IPS-18a (cell line): ENCODE measurements around the gene GCFC2.

Experiments used
- H3K27ac ChIP-seq: one replicate; pipeline ENCODE4 v1.5.1; 2013; ENCODE audit warnings: low read length
- H3K27me3 ChIP-seq: one replicate; pipeline ENCODE4 v1.6.1; 2013; ENCODE audit warnings: mild to moderate bottlenecking, low read length; ENCODE audit not compliant: control insufficient read depth, insufficient read depth
- H3K36me3 ChIP-seq: one replicate; pipeline ENCODE4 v1.6.1; 2013; ENCODE audit warnings: low read depth, low read length; ENCODE audit not compliant: control insufficient read depth
- H3K4me1 ChIP-seq: one replicate; pipeline ENCODE4 v1.6.1; 2013; ENCODE audit warnings: low read depth, low read length; ENCODE audit not compliant: control insufficient read depth
- H3K4me3 ChIP-seq: one replicate; pipeline ENCODE4 v1.5.1; 2013; ENCODE audit warnings: low read length
- H3K9ac ChIP-seq: one replicate; pipeline ENCODE4 v1.6.1; 2013; ENCODE audit warnings: mild to moderate bottlenecking, low read length, moderate library complexity
- H3K9me3 ChIP-seq: one replicate; pipeline ENCODE4 v1.6.1; 2013; ENCODE audit warnings: low read depth, low read length; ENCODE audit not compliant: control insufficient read depth

GCFC2 gene

GRCh38 chr2:75646090-75646582 is 64.6 kb downstream of the GCFC2 start:
- Histone ChIP-seq H3K4me3 (peak overlapping the region; percentile 96), H3K36me3 (peaks cover 24% of the 10 kb centered on the region), H3K27ac (peak overlapping the region; percentile 77), H3K9ac (peak overlapping the region; percentile 96), H3K27me3 (no peaks in the 10 kb centered on the region), H3K9me3 (no peaks in the 10 kb centered on the region), H3K4me1 (peaks cover 4% of the 10 kb centered on the region)

GRCh38 chr2:75645643-75646042 is 65.1 kb downstream of the GCFC2 start:
- H3K27ac ChIP-seq = no peak overlapping the region
- peaks cover 4% of the 10 kb centered on the region for H3K4me1 ChIP-seq
- peaks cover 19% of the 10 kb centered on the region for H3K36me3 ChIP-seq
- no peaks in the 10 kb centered on the region for H3K27me3 ChIP-seq
- no peak overlapping the region for H3K4me3 ChIP-seq
- H3K9me3 ChIP-seq = no peaks in the 10 kb centered on the region
- no peak overlapping the region for H3K9ac ChIP-seq

DNA sequence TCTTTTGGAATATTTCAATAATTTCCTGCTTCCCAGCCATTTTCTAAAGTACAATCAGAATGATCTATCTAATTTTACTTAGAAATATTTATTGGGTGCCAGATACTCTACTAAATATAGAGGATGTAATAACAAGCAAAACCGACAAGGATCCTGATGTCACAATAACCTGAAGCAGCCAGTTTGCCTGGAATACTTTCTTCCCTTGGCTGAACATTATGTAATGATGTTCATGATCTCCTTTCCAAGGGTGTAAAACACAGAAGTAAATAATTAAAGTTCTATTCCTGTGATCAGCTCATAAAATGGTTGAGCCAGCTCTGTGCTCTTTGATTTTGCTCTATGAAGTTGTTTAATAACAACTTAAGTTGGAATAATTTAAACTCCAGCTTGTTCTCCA is 66.7 kb downstream of the GCFC2 start:
- Histone ChIP-seq H3K36me3 (peaks cover 4% of the 10 kb centered on the region), H3K4me3 (no peak overlapping the region), H3K9me3 (no peaks in the 10 kb centered on the region), H3K27ac (no peak overlapping the region), H3K4me1 (peaks cover 4% of the 10 kb centered on the region), H3K27me3 (no peaks in the 10 kb centered on the region), H3K9ac (no peak overlapping the region)

- no peak overlapping the region for H3K27ac ChIP-seq
- H3K36me3 ChIP-seq = no peaks in the 10 kb centered on the region
- H3K4me3 ChIP-seq = no peak overlapping the region
- no peak overlapping the region for H3K9ac ChIP-seq
- H3K9me3 ChIP-seq = no peaks in the 10 kb centered on the region
- no peaks in the 10 kb centered on the region for H3K4me1 ChIP-seq
- H3K27me3 ChIP-seq = no peaks in the 10 kb centered on the region
These were observed 69.1 kb downstream of the GCFC2 start for GRCh38 chr2:75641587-75641986.

- no peaks in the 10 kb centered on the region for H3K4me1 ChIP-seq
- no peak overlapping the region for H3K27ac ChIP-seq
- no peak overlapping the region for H3K9ac ChIP-seq
- no peaks in the 10 kb centered on the region for H3K36me3 ChIP-seq
- no peaks in the 10 kb centered on the region for H3K9me3 ChIP-seq
- H3K4me3 ChIP-seq = no peak overlapping the region
- no peaks in the 10 kb centered on the region for H3K27me3 ChIP-seq
These were observed 70.0 kb downstream of the GCFC2 start for GRCh38 chr2:75640621-75641121.

DNA sequence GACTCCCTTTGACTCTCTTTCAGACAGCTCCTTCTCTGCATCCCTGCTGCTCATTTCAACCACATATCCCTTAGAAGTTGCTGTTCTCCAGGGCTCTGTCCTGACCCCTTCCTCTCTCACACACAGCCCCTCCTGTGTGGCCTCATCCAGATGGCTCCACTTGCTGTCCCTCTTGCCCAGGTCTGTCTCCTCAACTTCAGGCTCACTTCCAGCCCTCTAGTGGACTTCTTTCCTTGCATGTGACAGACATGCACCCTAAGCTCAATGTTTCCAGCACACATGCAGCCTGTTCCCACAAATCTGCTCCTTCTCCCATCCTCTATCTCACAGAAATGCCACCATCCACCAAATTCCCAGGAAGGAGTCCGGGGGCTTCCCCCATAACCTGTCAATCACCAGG is 73.1 kb downstream of the GCFC2 start:
- no peaks in the 10 kb centered on the region for H3K36me3 ChIP-seq
- H3K27me3 ChIP-seq = no peaks in the 10 kb centered on the region
- no peaks in the 10 kb centered on the region for H3K4me1 ChIP-seq
- no peak overlapping the region for H3K27ac ChIP-seq
- H3K9ac ChIP-seq = no peak overlapping the region
- H3K4me3 ChIP-seq = no peak overlapping the region
- no peaks in the 10 kb centered on the region for H3K9me3 ChIP-seq

DNA sequence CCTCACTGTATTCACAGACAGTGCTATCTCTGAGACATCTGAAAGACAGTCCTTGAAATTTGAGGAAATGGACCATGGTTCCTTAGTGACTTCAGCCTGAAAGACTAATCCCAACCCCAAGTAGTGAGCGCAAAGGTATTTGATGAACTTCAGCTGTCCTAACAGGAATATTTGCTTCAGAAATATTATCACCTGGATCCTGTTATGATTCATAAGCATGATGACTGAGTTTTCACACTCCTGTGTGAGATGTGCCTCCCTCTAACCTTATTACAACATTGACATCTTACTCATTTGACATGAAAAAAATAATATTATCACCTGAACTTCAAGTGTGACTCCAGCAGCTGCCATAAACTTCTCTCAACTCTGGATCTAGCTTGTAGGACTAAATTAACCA is 75.8 kb downstream of the GCFC2 start:
- no peak overlapping the region for H3K9ac ChIP-seq
- H3K27ac ChIP-seq = no peak overlapping the region
- no peaks in the 10 kb centered on the region for H3K9me3 ChIP-seq
- no peaks in the 10 kb centered on the region for H3K4me1 ChIP-seq
- H3K27me3 ChIP-seq = no peaks in the 10 kb centered on the region
- no peak overlapping the region for H3K4me3 ChIP-seq
- H3K36me3 ChIP-seq = no peaks in the 10 kb centered on the region

DNA sequence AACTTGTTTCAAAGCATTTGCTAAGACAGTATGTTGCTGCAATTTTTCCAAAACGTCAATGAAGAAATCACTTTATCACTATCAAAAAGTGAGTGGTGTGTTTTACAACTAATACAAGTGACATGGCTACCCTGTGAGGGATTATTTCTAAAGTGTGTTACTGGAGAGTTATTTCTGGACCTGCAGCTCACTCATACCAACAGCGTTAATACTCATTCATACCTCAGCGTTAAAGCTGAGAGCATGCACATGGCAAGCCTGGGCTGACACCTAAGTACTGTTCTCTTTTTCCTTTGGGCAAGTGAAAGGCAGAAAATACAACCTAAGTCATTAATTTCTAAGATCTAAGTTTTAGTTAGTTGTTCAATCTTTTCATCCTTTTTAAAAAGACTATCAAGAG is 77.1 kb downstream of the GCFC2 start:
- no peaks in the 10 kb centered on the region for H3K4me1 ChIP-seq
- H3K36me3 ChIP-seq = no peaks in the 10 kb centered on the region
- H3K9me3 ChIP-seq = no peaks in the 10 kb centered on the region
- no peak overlapping the region for H3K27ac ChIP-seq
- no peak overlapping the region for H3K4me3 ChIP-seq
- H3K27me3 ChIP-seq = no peaks in the 10 kb centered on the region
- no peak overlapping the region for H3K9ac ChIP-seq

- no peak overlapping the region for H3K27ac ChIP-seq
- H3K4me3 ChIP-seq = no peak overlapping the region
- H3K9ac ChIP-seq = no peak overlapping the region
- H3K36me3 ChIP-seq = no peaks in the 10 kb centered on the region
- no peaks in the 10 kb centered on the region for H3K9me3 ChIP-seq
- no peaks in the 10 kb centered on the region for H3K27me3 ChIP-seq
- H3K4me1 ChIP-seq = no peaks in the 10 kb centered on the region
These were observed 77.9 kb downstream of the GCFC2 start for GRCh38 chr2:75632813-75633212.

GRCh38 chr2:75632091-75632701 is 78.5 kb downstream of the GCFC2 start:
- no peaks in the 10 kb centered on the region for H3K9me3 ChIP-seq
- H3K4me3 ChIP-seq = no peak overlapping the region
- H3K36me3 ChIP-seq = no peaks in the 10 kb centered on the region
- no peaks in the 10 kb centered on the region for H3K4me1 ChIP-seq
- no peak overlapping the region for H3K27ac ChIP-seq
- no peak overlapping the region for H3K9ac ChIP-seq
- H3K27me3 ChIP-seq = no peaks in the 10 kb centered on the region

DNA sequence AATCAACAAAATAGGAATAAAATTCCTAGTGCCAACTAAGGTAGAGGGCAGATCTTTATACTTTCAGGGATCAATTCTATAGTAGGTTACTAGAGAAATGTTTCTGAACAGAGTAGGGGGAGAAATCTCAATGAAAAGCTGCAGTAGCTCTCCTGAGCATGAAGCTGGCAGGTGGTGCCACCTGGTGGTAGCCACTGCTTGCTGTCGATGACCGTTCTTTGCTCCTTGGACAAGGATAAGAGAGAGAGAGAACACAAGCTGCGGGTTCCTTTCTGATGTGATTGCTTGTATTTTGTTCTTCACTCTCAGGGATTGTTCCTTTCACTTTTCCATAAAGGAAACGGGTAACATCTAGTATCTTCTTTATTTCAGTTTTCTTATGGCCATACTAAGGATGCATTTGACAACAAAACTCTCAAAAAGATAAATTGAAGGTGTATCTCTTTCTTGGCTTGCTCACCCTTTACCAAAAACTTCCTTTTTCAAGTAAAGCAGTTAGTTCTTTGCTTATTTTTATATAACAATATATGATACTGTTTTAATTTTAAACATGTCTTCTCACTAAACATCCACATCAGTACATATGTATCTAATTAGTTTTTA is 82.7 kb downstream of the GCFC2 start:
- Histone ChIP-seq H3K36me3 (no peaks in the 10 kb centered on the region), H3K27ac (no peak overlapping the region), H3K9ac (no peak overlapping the region), H3K27me3 (no peaks in the 10 kb centered on the region), H3K4me3 (no peak overlapping the region), H3K9me3 (no peaks in the 10 kb centered on the region), H3K4me1 (no peaks in the 10 kb centered on the region)

DNA sequence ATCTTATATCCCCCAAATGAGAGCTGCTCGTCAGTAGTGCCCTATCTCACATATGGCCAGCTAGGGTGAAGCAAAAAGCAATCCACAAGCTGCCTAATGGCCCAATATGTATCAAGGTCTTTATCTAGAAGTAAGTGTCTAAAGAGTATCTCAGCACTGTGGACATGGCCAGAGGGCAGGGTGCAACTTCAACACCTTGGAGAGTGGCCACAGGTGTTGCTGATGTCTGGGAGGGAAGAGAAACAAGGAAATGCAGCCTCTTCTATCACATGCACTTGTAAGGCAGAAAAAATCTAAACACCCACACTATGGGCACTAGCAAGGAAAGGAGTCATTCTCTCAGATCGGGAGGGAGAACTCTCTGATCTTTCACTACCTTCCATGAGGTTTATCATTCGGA is 87.8 kb downstream of the GCFC2 start:
- H3K4me3 ChIP-seq = no peak overlapping the region
- H3K27ac ChIP-seq = no peak overlapping the region

More for the DNA sequence above, 87.8 kb downstream of the GCFC2 start:
- Histone ChIP-seq H3K27me3 (no peaks in the 10 kb centered on the region), H3K36me3 (no peaks in the 10 kb centered on the region), H3K9ac (no peak overlapping the region), H3K4me1 (no peaks in the 10 kb centered on the region), H3K9me3 (no peaks in the 10 kb centered on the region)
